NCI-H1048 (cell line): ENCODE measurements around the gene PIGX.

Experiments used
- DNase-seq: peaks from one replicate; lab custom pipeline; 2025; lab: John Stamatoyannopoulos, UW

The PIGX gene

DNA sequence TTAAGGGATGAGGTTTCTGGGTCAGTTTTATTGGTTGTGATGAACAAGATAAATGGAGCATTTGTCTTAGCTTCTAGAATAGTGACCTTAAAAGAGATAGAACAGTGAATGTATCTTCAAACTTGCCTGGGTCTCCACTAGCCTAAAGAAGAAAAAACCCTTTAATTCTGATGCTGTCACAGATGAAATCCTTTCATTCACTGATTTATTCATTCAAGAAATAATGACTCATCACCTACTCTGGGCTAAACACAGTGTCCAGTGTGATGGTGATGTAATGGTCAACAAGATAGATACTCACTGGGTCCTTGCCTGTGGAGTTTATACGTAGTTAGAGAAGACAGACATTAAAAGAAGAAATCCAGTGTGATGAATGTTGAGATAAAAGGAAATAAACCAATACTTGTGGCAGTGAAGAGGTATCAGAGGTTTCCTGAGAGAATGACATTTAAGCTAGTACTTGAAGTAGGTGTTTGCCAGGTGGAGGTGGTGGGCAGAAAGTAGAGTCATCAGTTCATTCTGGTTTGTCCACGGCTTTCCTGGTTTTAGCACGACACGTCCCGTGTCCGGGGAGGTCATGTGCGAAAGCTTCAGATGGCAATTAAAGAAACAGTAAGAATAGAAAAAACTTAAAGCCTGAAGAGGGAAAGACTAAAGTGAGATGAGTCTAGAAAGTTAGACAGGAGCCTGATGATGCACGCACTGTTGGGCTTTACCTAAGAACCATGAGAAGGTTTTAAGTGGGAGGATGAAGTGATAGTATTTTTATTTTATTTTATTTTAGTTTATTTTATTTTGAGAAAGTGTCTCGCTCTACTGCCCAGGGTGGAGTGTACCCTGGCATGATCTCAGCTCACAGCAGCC lies 45.9 kb downstream of the PIGX start:
- DNase-seq, result no peak

DNA sequence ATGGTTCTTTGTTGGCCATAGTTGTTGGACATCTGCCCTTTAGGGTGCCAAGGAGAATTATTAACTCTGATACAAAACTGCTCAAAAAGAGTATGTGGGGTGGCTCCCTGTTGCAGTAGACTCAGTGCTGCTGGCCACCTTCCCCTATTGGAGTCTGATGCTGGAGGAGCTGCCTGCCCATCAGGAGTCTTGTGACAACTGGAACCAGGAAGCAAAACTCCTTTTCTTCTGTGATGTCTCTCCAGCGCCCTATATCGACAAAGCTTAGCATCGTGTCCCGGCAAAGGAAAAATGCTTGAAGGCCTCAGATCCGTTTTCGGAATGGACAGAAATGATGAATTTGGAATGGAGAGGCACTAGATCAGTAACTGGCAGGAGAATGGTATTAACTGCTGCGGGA lies 51.0 kb downstream of the PIGX start:
- no peak for DNase-seq

DNA sequence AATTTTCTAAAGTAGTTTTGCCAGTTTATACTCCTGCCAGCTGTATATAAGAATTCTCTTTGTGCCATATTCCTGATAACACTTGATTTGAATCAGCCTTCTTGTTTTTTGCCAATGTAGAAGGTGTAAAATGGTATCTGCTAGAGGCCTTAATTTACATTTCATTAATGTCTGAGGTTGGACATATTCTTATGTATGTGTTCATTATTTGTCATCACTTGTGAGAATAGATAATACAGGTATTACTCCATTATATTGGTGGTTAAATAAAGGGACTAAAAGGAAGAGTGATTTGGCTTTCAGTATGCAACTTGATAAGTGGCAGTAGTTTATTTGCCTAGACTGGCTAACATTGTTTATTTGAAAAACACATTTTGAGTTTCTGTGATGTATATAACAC lies 53.3 kb downstream of the PIGX start:
- DNase-seq, result no peak

DNA sequence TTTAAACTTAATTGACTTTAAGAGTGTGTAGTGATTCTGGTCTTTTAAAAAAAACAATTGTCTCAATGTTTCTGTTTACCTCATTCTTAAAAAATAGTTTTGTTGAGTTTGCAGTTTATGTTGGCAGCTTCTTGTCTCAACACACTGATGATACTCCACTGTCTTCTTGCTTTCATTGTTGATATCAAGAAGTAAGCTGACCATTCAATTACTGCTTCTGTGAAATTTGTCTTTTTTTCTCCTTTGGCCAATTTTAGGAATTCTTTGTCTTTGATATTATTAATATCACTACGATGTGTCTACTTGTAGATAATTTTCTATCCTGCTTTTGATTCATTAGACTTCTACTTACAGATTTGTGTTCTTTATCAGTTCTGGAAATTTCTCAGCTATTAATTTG lies 58.9 kb downstream of the PIGX start:
- no peak for DNase-seq

DNA sequence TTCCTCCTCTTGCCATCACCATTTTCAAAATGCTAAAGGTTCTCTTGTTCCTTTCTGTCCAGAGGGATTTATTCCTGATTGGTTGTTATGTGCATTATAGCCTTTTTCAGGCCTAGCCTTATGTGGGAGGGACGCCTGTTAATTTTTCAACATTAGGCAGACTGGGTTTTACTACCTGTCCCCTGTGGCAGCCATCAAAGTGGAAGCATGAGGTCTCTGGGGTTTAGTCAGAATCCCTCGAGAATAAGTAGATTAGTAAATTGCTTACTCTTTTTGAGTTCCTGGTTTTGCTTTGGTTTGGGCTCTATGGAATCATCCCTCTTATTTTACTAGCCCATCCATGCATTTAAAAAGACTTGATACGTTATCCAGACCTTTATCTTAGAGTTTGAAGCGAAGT lies 59.9 kb downstream of the PIGX start:
- DNase-seq, result no peak

DNA sequence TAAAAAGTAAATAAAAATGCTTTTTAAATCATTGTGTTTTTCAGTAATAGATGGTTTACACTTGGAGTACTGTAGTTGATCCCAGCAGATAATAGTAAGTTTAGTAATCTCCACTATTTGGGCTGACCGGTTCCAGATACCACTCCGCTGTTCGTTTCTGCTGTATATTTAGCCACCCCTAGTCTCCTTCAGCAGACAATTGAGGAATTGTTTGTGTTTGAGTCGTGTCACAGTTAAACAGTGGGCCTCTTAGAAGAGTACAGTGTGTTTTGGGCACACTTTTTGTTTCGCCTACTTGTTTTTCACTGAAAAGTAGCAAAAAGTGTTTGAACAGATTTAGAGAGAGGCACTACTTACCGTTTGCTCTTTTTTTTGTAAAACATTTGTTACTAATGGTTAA lies 60.7 kb downstream of the PIGX start:
- no peak for DNase-seq

DNA sequence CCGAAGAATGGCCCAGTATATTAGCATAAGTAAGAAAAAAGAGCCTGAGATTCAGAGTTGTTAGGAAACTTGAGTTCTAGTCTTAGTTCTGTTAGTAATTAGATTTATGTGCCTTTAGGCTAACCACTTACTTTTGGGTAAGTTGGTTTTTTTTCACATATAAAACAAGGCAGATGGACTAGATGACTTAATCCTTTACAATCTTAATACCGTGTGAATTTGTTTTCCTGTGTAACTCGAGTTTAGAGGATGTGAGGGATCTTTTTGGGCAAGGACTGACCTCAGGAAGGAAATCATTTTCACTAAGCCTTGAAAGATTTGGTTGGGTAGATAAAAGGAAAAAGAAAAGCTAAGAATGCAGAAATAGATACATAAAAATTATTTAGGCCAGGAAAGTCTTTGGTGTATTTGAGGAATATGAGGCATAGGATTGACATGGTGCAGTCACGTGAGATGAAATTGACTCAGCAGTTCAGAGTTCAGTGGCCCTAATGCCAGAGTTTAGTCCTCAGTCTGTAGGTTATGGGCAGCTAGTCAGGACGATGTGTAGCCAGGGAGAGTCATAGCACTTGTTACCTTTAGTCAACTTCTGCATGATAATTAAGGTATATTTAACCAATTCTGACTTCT lies 62.1 kb downstream of the PIGX start:
- DNase-seq, result no peak

DNA sequence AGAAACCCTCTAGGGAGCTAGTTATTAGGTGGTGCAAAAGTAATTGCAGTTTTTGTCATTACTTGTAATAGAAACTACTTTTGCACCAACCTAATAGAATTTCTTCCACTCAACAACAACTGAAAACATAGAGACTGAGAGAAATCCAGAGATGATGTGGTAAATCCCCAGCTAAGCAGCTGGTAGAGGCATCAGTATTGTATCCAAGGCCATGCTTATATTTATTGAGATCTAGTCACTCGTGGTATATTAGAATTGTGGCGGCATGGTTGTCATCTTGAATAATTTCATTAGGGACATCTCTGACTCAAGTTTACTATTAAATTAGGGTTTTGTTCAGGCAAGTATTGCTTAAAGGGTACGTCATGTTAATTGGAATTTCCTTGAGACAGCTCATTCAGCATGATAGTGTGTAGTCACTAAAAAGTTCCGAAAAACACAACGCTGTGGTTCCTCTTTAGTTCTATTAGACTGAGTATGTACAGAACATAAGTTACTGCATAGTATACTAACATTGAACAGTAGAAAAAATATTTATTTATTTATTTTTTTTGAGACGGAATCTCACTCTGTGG lies 62.8 kb downstream of the PIGX start:
- no peak for DNase-seq

DNA sequence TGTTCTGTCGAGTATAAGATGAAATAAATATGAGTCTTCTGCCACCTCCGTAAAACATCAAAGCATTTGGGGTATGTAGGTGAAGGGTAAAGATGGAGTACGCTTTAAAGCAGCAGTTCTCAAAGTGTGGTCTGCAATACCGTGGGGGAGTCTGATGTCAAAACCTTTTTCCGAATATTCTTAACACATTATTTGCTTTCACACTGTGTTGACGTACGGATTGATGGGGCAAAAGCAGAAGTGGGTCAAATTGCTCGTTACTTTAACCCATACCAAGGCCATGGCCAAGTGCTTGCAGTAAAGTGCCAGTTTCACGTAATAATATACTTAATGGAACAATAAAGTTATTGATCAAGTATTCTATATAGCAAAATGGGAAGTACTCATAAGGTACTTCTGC lies 63.8 kb downstream of the PIGX start:
- DNase-seq, result no peak

DNA sequence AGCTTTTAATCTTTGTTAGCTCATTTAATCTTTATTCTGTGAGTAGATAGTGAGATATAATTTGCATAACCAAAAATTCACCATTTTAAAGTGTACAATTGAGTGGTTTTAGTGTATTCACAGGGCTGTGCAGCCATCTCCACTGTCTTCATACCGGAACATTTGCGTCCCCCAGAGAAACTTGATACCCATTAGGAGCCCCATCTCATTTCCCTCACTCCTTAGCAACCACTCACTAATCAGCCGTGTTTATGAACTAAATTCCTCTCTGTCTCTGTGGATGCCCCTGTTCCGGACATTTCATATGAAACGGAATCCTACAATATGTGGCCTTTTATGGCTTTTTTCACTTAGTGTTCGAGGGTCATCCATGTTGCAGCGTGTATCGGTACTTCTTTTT lies 65.7 kb downstream of the PIGX start:
- no peak for DNase-seq

DNA sequence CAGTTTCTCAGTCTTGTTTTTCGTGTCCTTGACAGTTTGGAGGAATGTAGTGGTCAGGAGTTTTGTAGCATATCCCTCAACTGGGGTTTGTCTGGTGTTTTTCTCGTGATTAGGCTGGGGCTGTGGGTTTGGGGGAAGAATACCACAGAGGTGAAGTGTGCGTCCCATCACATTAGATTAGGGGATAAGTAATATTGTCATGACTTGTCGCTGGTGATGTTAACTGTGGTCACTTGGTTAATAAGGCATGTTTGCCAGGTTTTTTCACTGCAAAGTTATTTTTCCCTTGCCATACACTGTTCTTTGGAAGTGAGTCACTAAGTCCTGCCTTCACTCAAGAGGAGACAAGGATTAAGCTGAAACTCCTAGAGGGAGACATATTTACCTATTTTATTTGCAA lies 66.6 kb downstream of the PIGX start:
- no peak for DNase-seq

DNA sequence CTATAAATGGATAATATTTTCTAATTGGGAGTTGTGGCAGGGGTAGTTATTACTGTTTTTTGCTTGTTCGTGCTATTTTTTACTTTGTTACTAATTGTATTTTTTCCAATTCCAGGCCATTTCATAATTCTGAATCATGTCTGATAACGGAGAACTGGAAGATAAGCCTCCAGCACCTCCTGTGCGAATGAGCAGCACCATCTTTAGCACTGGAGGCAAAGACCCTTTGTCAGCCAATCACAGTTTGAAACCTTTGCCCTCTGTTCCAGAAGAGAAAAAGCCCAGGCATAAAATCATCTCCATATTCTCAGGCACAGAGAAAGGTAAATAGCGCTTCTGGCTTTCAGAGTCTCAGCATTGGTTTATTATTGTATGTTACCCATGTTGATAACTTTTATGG lies 70.3 kb downstream of the PIGX start:
- no peak for DNase-seq
